Lower lobe of right lung (tissue), 2 donors: ENCODE measurements around the gene TBC1D22B. TPM values are rescaled to one million over a fixed set of nuclear protein-coding genes. Genes with fewer than 3 reads are reported as not detected.

ENCODE experiments used
- ATAC-seq, 2 donors: fragments of 200-7000 bp; cut with Tn5 transposase; one replicate each; pipeline ENCODE4 v1.9.1; 2020 to 2022; ENCODE audit warnings: mild to moderate bottlenecking in 2 of 2, moderate library complexity in 2 of 2
- DNase-seq: peaks from one replicate; pipeline ENCODE4 v3.0.0-alpha.2; 2020
- H3K27ac ChIP-seq: fragments of 200-600 bp; one replicate; pipeline ENCODE4 v1.8.0; 2022
- H3K27me3 ChIP-seq: fragments of 200-600 bp; one replicate; pipeline ENCODE4 v1.8.0; 2022; ENCODE audit warnings: low read depth
- H3K36me3 ChIP-seq: fragments of 200-600 bp; one replicate; pipeline ENCODE4 v1.8.0; 2022; ENCODE audit warnings: mild to moderate bottlenecking
- H3K4me1 ChIP-seq: fragments of 200-600 bp; one replicate; pipeline ENCODE4 v1.8.0; 2022
- H3K4me3 ChIP-seq: fragments of 200-600 bp; one replicate; pipeline ENCODE4 v1.8.0; 2022; ENCODE audit warnings: mild to moderate bottlenecking
- H3K9me3 ChIP-seq: fragments of 200-600 bp; one replicate; pipeline ENCODE4 v1.8.0; 2022
- CTCF ChIP-seq: fragments of 200-600 bp; IDR thresholded peaks from one replicate; pipeline ENCODE4 v1.8.0; 2022; ENCODE audit warnings: antibody characterized with exemption, mild to moderate bottlenecking
- intact Hi-C: fragments of 100-400 bp; cut with DNase I; formaldehyde crosslinking; loops from one replicate; pipeline ENCODE4 v1.11.0; 2022
- total RNA-seq: library from RNA; stranded (reverse); fragmentation: NEBNext Ultra II Directional; extraction: Animal tissue kit (Norgen Biotek cat#: 25700); gene quantifications from one replicate; pipeline ENCODE4 v1.2.1, GENCODE V29; 2021
- donor health status: DM: no; HTN: yes; CAD: no; lungs with severe emphysema.

TBC1D22B gene
- total RNA-seq, 1 donor from 2014 or later: 11.5 TPM

- Histone ChIP-seq H3K27me3 (no peaks in the 10 kb centered on the region), H3K4me1 (peaks cover 21% of the 10 kb centered on the region), H3K4me3 (peak overlapping the region; percentile 76), H3K27ac (peak overlapping the region; percentile 56), H3K36me3 (no peaks in the 10 kb centered on the region), H3K9me3 (no peaks in the 10 kb centered on the region)
- intact Hi-C loops: no loop called here
- peak; percentile 96 to 97 for ATAC-seq
- TF ChIP-seq CTCF: no peak
- peak; percentile 91 for DNase-seq
Measured at GRCh38 chr6:37222125-37222967, 35.2 kb upstream of the TBC1D22B start.

- Histone ChIP-seq H3K27me3 (no peaks in the 10 kb centered on the region), H3K4me3 (peak overlapping the region; percentile 76), H3K36me3 (no peaks in the 10 kb centered on the region), H3K9me3 (no peaks in the 10 kb centered on the region), H3K4me1 (peaks cover 21% of the 10 kb centered on the region), H3K27ac (no peak overlapping the region)
- ATAC-seq (no peak), DNase-seq (no peak)
- TF ChIP-seq CTCF: no peak
- intact Hi-C loops: no loop called here
Measured at GRCh38 chr6:37222992-37223391, 34.6 kb upstream of the TBC1D22B start.

GRCh38 chr6:37225350-37226169 is 32.0 kb upstream of the TBC1D22B start:
- no peaks in the 10 kb centered on the region for H3K36me3 ChIP-seq
- H3K27me3 ChIP-seq: no peaks in the 10 kb centered on the region
- H3K9me3 ChIP-seq: no peaks in the 10 kb centered on the region
- intact Hi-C loops: no loop called here
- no peak for TF ChIP-seq CTCF
- peaks cover 21% of the 10 kb centered on the region for H3K4me1 ChIP-seq
- ATAC-seq (no peak), DNase-seq (no peak)
- no peak overlapping the region for H3K27ac ChIP-seq
- H3K4me3 ChIP-seq: no peak overlapping the region

- Histone ChIP-seq H3K36me3 (no peaks in the 10 kb centered on the region), H3K4me1 (no peaks in the 10 kb centered on the region), H3K4me3 (no peak overlapping the region), H3K27ac (no peak overlapping the region), H3K27me3 (no peaks in the 10 kb centered on the region), H3K9me3 (no peaks in the 10 kb centered on the region)
- DNase-seq: no peak
- intact Hi-C loops: no loop called here
- ATAC-seq: no peak
- TF ChIP-seq CTCF: no peak
Measured at GRCh38 chr6:37230104-37230503, 27.5 kb upstream of the TBC1D22B start.

GRCh38 chr6:37232430-37233017 is 25.0 kb upstream of the TBC1D22B start:
- no peaks in the 10 kb centered on the region for H3K9me3 ChIP-seq
- intact Hi-C loops: no loop called here
- no peak for TF ChIP-seq CTCF
- no peaks in the 10 kb centered on the region for H3K27me3 ChIP-seq
- no peak overlapping the region for H3K27ac ChIP-seq
- no peak overlapping the region for H3K4me3 ChIP-seq
- H3K4me1 ChIP-seq: no peaks in the 10 kb centered on the region
- ATAC-seq: peak in 1 of 2 donors; percentile 32
- no peaks in the 10 kb centered on the region for H3K36me3 ChIP-seq
- DNase-seq: no peak
